Activated gamma-delta T cell (primary cell): ENCODE measurements around the gene SLC12A5.

Experiments
- DNase-seq: peaks from one replicate; lab custom pipeline; 2025; lab: John Stamatoyannopoulos, UW

The SLC12A5 gene

GRCh38 chr20:46027245-46027853 is 1.7 kb upstream of the SLC12A5 start:
- DNase-seq: no peak

- DNase-seq: no peak
Observed at GRCh38 chr20:46028110-46028509, 905 bp upstream of the SLC12A5 start.

GRCh38 chr20:46030284-46031013 is 1.4 kb downstream of the SLC12A5 start:
- no peak for DNase-seq

GRCh38 chr20:46031014-46031569 is 2.1 kb downstream of the SLC12A5 start:
- no peak for DNase-seq

GRCh38 chr20:46031701-46032254 is 2.8 kb downstream of the SLC12A5 start:
- DNase-seq: no peak

GRCh38 chr20:46034039-46034438 is 5.0 kb downstream of the SLC12A5 start:
- no peak for DNase-seq

- no peak for DNase-seq
Observed at GRCh38 chr20:46035253-46035652, 6.2 kb downstream of the SLC12A5 start.

- DNase-seq: no peak
Observed at GRCh38 chr20:46035713-46036112, 6.7 kb downstream of the SLC12A5 start.

GRCh38 chr20:46036370-46036769 is 7.4 kb downstream of the SLC12A5 start:
- DNase-seq: no peak

GRCh38 chr20:46037036-46037435 is 8.0 kb downstream of the SLC12A5 start:
- no peak for DNase-seq

GRCh38 chr20:46040902-46041535 is 12.0 kb downstream of the SLC12A5 start:
- DNase-seq: no peak

GRCh38 chr20:46043556-46043955 is 14.5 kb downstream of the SLC12A5 start:
- no peak for DNase-seq

GRCh38 chr20:46044896-46045295 is 15.9 kb downstream of the SLC12A5 start:
- DNase-seq: no peak

GRCh38 chr20:46046588-46047310 is 17.7 kb downstream of the SLC12A5 start:
- DNase-seq: no peak

- DNase-seq: no peak
Observed at GRCh38 chr20:46047821-46048220, 18.8 kb downstream of the SLC12A5 start.

- DNase-seq: no peak
Observed at GRCh38 chr20:46049190-46049589, 20.2 kb downstream of the SLC12A5 start.

GRCh38 chr20:46049815-46050214 is 20.8 kb downstream of the SLC12A5 start:
- no peak for DNase-seq

- no peak for DNase-seq
Observed at GRCh38 chr20:46050444-46050843, 21.4 kb downstream of the SLC12A5 start.

- no peak for DNase-seq
Observed at GRCh38 chr20:46050885-46051284, 21.9 kb downstream of the SLC12A5 start.

- DNase-seq: no peak
Observed at GRCh38 chr20:46051556-46052308, 22.7 kb downstream of the SLC12A5 start.

GRCh38 chr20:46053416-46053815 is 24.4 kb downstream of the SLC12A5 start:
- no peak for DNase-seq
